Measurements from ENCODE around the gene BLOC1S1. TPM values are rescaled to one million over a fixed set of nuclear protein-coding genes. Genes with fewer than 3 reads are reported as not detected.

Gene BLOC1S1
- total RNA-seq, 1 donor from 2014 or later, result 109 TPM

GRCh38 chr12:55728939-55729818, 13.3 kb downstream of the BLOC1S1 start, which contains the start of gene CD63:
TSS of gene CD63 (minus strand) at chr12:55729009. CDS start at chr12:55728341, 668 bp downstream.
- ATAC-seq, result peak; percentile 74

- peak; percentile 24 for ATAC-seq
These were observed 14.3 kb downstream of the BLOC1S1 start for GRCh38 chr12:55729819-55730818.

GRCh38 chr12:55732288-55732687, 16.4 kb downstream of the BLOC1S1 start:
- no peak for ATAC-seq

GRCh38 chr12:55733021-55733555, 17.2 kb downstream of the BLOC1S1 start:
- no peak for ATAC-seq

GRCh38 chr12:55733858-55734257, 18.0 kb downstream of the BLOC1S1 start:
- ATAC-seq, result no peak

GRCh38 chr12:55734595-55734994, 18.7 kb downstream of the BLOC1S1 start:
- no peak for ATAC-seq

- no peak for ATAC-seq
These were observed 20.2 kb downstream of the BLOC1S1 start for GRCh38 chr12:55736076-55736475.

- peak; percentile 59 for ATAC-seq
These were observed 21.1 kb downstream of the BLOC1S1 start for GRCh38 chr12:55736780-55737580.

- ATAC-seq, result peak; percentile 18
These were observed 21.8 kb downstream of the BLOC1S1 start for GRCh38 chr12:55737581-55738122.

GRCh38 chr12:55738123-55739024, 22.5 kb downstream of the BLOC1S1 start:
- peak; percentile 61 for ATAC-seq

GRCh38 chr12:55739025-55739378, 23.2 kb downstream of the BLOC1S1 start:
- ATAC-seq, result no peak

- no peak for ATAC-seq
These were observed 26.3 kb downstream of the BLOC1S1 start for GRCh38 chr12:55741931-55742680.

- no peak for ATAC-seq
These were observed 27.0 kb downstream of the BLOC1S1 start, which contains the start of gene GDF11 for GRCh38 chr12:55742719-55743405. TSS of gene GDF11 (plus strand) at chr12:55743122. CDS start at chr12:55743317, 195 bp downstream.

GRCh38 chr12:55743406-55744339, 27.8 kb downstream of the BLOC1S1 start:
- peak; percentile 39 for ATAC-seq

- ATAC-seq, result no peak
These were observed 28.6 kb downstream of the BLOC1S1 start for GRCh38 chr12:55744340-55745030.

- no peak for ATAC-seq
These were observed 29.7 kb downstream of the BLOC1S1 start for GRCh38 chr12:55745361-55746173.

Measured in esophagus mucosa (tissue), 1 donor.